HepG2 (cell line): ENCODE data around the gene OBSL1. TPM values are rescaled to one million over a fixed set of nuclear protein-coding genes. Genes with fewer than 3 reads are reported as not detected.

Experiments
- CEBPG ChIP-seq: IDR thresholded peaks from 2 replicates; pipeline ENCODE4 v1.6.1; 2016
- KLF6 ChIP-seq: IDR thresholded peaks from 2 replicates; pipeline ENCODE4 v1.8.0; 2016; ENCODE audit warnings: missing biosample characterization, missing genetic modification reagents
- MZF1 ChIP-seq: sonication (generic); formaldehyde crosslinking; IDR thresholded peaks from 2 replicates; pipeline ENCODE4 v1.8.1; 2023; ENCODE audit warnings: mild to moderate bottlenecking, missing genetic modification reagents, borderline replicate concordance
- NR2F2 ChIP-seq: IDR thresholded peaks from 2 replicates; pipeline ENCODE4 v1.6.1; 2012; ENCODE audit warnings: low read depth, inconsistent platforms, borderline replicate concordance
- PAF1 ChIP-seq: IDR thresholded peaks from 2 replicates; pipeline ENCODE4 v1.6.1; 2016; ENCODE audit warnings: missing genetic modification reagents, missing compliant biosample characterization
- ZMYM3 ChIP-seq: sonication (generic); formaldehyde crosslinking; IDR thresholded peaks from 2 replicates; pipeline ENCODE4 v1.5.1; 2020; ENCODE audit warnings: mild to moderate bottlenecking, missing genetic modification reagents
- ZNF143 ChIP-seq: sonication (generic); formaldehyde crosslinking; IDR thresholded peaks from 2 replicates; pipeline ENCODE4 v1.4.0; 2020; ENCODE audit warnings: missing genetic modification reagents
- polyA plus RNA-seq, 8 experiments: library from polyadenylated mRNA; depleted of rRNA in 3 of 8; stranded (reverse) in 7 of 8; unstranded in 1 of 8; fragments of >200 nt; fragmentation: Illumina TruSeq in 4 of 8; extraction: Trizol in 4 of 8; gene quantifications; 2 replicates each; pipeline versions ENCODE4 v1.2.1 to v1.2.3, GENCODE V29; 2011 to 2016; ENCODE audit warnings: low read depth in 4 of 8, missing spikeins in 1 of 8, mixed read lengths in 1 of 8; ENCODE audit not compliant: insufficient read depth in 1 of 8
- total RNA-seq, 5 experiments: library from RNA; depleted of rRNA; stranded (reverse); fragments of >200 nt; fragmentation: Illumina TruSeq; extraction: Trizol; gene quantifications; 2 replicates each; pipeline ENCODE4 v1.2.3, GENCODE V29; 2016; ENCODE audit warnings: low read depth in 1 of 5
- TF ChIP-seq, protein P1 (sequence below): IDR thresholded peaks from 2 replicates; pipeline ENCODE4 v1.6.1; 2016; ENCODE audit warnings: low read depth, missing genetic modification reagents, missing compliant biosample characterization
- TF ChIP-seq, protein P2 (sequence below): sonication (generic); formaldehyde crosslinking; IDR thresholded peaks from 2 replicates; pipeline ENCODE4 v1.8.0; 2022; ENCODE audit warnings: low read depth, missing genetic modification reagents
- TF ChIP-seq, protein P3 (sequence below): sonication (generic); formaldehyde crosslinking; IDR thresholded peaks from 2 replicates; pipeline ENCODE4 v1.8.0; 2022; ENCODE audit warnings: mild to moderate bottlenecking, missing genetic modification reagents, borderline replicate concordance
- TF ChIP-seq, protein P4 (sequence below): IDR thresholded peaks from 2 replicates; pipeline ENCODE4 v1.4.0; 2020; ENCODE audit warnings: mild to moderate bottlenecking, missing genetic modification reagents
- TF ChIP-seq, protein P5 (sequence below): sonication (generic); formaldehyde crosslinking; IDR thresholded peaks from 2 replicates; pipeline ENCODE4 v1.8.0; 2022; ENCODE audit warnings: missing genetic modification reagents, low read depth, mild to moderate bottlenecking, borderline replicate concordance

The OBSL1 gene
- total and polyA plus RNA-seq, 2 of the 13 experiments (the other 11 are each of a cell fraction or from before 2014, with no cell fraction given) = 86.7 to 218 TPM

DNA sequence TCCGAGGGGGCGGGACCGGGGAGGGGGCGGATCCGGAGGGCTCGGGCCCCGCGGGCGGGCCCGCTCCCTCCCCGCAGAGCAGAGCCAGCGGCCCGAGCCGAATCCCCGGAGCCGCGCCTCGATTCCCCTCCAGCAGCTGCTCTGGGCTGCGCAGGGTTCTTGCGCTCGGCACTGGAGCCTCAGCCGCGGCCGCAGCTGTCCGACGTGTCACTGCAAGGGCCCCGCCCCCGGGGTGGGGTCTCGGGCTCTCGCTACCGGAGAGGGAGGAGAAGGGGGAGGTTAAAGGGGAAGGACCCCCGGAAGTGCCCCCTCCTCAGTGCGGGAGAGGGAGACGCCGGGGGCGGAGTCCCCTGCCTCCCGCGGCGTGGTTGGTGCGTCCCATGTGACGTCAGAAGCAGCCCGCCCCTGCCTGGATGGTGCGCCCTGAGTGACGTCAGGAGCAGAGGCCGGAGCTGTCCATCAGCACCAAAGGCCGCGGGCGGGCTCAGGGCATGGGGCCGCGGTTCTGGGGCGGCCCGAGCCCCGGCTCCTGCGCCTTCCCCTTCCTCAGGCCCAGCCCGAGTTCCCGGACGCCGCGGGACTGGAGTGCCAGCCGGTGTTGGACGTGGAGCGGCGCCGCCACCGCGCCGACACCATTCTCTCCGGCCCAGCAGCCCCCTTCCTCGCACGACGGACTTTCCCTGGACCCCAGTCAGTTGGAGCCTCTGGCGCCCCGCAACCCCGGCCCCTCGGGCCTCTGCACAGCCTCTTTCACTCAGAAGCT lies 27.6 kb downstream of the OBSL1 start, which contains the start of the genes CHPF and TMEM198 (continued):
- TF ChIP-seq, protein P1, sequence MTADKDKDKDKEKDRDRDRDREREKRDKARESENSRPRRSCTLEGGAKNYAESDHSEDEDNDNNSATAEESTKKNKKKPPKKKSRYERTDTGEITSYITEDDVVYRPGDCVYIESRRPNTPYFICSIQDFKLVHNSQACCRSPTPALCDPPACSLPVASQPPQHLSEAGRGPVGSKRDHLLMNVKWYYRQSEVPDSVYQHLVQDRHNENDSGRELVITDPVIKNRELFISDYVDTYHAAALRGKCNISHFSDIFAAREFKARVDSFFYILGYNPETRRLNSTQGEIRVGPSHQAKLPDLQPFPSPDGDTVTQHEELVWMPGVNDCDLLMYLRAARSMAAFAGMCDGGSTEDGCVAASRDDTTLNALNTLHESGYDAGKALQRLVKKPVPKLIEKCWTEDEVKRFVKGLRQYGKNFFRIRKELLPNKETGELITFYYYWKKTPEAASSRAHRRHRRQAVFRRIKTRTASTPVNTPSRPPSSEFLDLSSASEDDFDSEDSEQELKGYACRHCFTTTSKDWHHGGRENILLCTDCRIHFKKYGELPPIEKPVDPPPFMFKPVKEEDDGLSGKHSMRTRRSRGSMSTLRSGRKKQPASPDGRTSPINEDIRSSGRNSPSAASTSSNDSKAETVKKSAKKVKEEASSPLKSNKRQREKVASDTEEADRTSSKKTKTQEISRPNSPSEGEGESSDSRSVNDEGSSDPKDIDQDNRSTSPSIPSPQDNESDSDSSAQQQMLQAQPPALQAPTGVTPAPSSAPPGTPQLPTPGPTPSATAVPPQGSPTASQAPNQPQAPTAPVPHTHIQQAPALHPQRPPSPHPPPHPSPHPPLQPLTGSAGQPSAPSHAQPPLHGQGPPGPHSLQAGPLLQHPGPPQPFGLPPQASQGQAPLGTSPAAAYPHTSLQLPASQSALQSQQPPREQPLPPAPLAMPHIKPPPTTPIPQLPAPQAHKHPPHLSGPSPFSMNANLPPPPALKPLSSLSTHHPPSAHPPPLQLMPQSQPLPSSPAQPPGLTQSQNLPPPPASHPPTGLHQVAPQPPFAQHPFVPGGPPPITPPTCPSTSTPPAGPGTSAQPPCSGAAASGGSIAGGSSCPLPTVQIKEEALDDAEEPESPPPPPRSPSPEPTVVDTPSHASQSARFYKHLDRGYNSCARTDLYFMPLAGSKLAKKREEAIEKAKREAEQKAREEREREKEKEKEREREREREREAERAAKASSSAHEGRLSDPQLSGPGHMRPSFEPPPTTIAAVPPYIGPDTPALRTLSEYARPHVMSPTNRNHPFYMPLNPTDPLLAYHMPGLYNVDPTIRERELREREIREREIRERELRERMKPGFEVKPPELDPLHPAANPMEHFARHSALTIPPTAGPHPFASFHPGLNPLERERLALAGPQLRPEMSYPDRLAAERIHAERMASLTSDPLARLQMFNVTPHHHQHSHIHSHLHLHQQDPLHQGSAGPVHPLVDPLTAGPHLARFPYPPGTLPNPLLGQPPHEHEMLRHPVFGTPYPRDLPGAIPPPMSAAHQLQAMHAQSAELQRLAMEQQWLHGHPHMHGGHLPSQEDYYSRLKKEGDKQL (CRISPR knock-in tag) = peak; percentile 53; the same call in 1 of the 2 replicates
- TF ChIP-seq, protein P2, sequence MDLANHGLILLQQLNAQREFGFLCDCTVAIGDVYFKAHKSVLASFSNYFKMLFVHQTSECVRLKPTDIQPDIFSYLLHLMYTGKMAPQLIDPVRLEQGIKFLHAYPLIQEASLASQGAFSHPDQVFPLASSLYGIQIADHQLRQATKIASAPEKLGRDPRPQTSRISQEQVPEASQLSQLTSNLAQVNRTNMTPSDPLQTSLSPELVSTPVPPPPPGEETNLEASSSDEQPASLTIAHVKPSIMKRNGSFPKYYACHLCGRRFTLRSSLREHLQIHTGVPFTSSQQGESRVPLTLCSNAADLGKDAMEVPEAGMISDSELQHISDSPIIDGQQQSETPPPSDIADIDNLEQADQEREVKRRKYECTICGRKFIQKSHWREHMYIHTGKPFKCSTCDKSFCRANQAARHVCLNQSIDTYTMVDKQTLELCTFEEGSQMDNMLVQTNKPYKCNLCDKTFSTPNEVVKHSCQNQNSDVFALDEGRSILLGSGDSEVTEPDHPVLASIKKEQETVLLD (CRISPR knock-in tag) = peak; percentile 67; the same call in 1 of the 2 replicates
- TF ChIP-seq, protein P3, sequence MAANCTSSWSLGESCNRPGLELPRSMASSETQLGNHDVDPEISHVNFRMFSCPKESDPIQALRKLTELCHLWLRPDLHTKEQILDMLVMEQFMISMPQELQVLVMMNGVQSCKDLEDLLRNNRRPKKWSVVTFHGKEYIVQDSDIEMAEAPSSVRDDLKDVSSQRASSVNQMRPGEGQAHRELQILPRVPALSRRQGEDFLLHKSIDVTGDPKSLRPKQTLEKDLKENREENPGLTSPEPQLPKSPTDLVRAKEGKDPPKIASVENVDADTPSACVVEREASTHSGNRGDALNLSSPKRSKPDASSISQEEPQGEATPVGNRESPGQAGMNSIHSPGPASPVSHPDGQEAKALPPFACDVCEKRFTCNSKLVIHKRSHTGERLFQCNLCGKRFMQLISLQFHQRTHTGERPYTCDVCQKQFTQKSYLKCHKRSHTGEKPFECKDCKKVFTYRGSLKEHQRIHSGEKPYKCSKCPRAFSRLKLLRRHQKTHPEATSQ (CRISPR knock-in tag) = no peak; the same call in 1 of the 2 replicates
- TF ChIP-seq, protein P4, sequence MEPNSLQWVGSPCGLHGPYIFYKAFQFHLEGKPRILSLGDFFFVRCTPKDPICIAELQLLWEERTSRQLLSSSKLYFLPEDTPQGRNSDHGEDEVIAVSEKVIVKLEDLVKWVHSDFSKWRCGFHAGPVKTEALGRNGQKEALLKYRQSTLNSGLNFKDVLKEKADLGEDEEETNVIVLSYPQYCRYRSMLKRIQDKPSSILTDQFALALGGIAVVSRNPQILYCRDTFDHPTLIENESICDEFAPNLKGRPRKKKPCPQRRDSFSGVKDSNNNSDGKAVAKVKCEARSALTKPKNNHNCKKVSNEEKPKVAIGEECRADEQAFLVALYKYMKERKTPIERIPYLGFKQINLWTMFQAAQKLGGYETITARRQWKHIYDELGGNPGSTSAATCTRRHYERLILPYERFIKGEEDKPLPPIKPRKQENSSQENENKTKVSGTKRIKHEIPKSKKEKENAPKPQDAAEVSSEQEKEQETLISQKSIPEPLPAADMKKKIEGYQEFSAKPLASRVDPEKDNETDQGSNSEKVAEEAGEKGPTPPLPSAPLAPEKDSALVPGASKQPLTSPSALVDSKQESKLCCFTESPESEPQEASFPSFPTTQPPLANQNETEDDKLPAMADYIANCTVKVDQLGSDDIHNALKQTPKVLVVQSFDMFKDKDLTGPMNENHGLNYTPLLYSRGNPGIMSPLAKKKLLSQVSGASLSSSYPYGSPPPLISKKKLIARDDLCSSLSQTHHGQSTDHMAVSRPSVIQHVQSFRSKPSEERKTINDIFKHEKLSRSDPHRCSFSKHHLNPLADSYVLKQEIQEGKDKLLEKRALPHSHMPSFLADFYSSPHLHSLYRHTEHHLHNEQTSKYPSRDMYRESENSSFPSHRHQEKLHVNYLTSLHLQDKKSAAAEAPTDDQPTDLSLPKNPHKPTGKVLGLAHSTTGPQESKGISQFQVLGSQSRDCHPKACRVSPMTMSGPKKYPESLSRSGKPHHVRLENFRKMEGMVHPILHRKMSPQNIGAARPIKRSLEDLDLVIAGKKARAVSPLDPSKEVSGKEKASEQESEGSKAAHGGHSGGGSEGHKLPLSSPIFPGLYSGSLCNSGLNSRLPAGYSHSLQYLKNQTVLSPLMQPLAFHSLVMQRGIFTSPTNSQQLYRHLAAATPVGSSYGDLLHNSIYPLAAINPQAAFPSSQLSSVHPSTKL (CRISPR knock-in tag) = peak; percentile 66; the same call in 1 of the 2 replicates
- TF ChIP-seq ZNF143 (CRISPR knock-in tag) (no peak), NR2F2 (no peak), CEBPG (0 out of 2 replicates have a peak, but pooled peaks have one; percentile 30), KLF6 (CRISPR knock-in tag) (no peak; the same call in 1 of the 2 replicates), ZMYM3 (CRISPR knock-in tag) (0 out of 2 replicates have a peak, but pooled peaks have one; percentile 37), MZF1 (0 out of 2 replicates have a peak, but pooled peaks have one; percentile 21), PAF1 (CRISPR knock-in tag) (no peak)
- TF ChIP-seq, protein P5, sequence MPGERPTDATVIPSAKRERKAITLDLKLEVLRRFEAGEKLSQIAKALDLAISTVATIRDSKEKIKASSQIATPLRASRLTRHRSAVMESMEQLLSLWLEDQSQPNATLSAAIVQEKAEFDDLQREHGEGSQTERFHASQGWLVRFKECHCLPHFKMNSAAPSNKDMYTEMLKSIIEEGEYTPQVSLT = no peak
